Measurements from ENCODE around the gene XRCC5.
"Not testable (repeated sequence)": the region's sequence is repeated elsewhere in the genome, so short reads cannot be mapped to it uniquely, and the experiment has no call there.

Gene XRCC5

DNA sequence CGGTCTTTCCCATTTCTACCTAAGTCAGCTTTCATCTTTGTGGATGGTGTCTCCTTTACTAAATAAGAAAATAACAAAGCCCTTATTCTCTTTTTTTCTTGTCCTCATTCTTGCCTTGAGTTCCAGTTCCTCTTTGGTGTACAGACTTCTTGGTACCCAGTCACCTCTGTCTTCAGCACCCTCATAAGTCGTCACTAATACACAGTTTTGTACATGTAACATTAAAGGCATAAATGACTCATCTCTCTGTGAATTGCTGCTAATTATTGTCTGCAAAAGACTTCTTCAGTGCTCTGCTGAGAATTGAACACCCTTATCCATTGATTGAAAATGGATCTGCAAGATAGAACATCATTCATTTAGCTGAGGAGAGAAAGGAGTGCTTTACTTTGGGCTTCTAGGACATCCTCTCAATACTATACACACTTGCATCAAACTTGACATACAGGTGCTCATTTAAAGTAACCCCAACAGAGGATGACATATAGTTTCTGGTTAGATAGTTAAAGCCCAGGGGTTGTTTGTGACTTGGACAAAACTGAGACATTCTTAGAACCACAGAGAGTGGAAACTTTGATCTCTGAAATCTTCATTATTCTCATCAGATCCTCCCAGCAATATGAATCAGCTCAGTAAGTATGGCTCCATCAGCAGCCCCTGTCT lies 97.0 kb downstream of the XRCC5 start:
- DNase-seq = no peak

DNA sequence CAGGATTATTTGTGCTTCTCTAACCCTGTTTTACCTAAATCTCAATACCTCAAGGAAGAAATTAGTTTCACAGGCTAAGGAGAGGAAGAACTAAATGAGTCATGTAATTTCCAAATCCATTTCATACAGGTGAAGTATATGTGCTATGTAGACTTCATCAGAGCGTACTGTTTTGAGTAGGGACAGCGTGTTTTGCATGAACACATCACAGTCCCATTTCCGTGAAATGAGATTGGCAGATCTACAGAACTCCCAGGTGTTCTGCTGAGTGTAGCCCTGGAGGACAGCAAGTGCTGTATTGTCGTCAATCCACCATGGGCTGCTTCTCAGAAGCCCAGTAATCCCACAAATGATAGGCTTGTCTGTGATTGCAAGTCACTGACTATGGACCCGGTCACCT lies 97.7 kb downstream of the XRCC5 start:
- no peak for DNase-seq

DNA sequence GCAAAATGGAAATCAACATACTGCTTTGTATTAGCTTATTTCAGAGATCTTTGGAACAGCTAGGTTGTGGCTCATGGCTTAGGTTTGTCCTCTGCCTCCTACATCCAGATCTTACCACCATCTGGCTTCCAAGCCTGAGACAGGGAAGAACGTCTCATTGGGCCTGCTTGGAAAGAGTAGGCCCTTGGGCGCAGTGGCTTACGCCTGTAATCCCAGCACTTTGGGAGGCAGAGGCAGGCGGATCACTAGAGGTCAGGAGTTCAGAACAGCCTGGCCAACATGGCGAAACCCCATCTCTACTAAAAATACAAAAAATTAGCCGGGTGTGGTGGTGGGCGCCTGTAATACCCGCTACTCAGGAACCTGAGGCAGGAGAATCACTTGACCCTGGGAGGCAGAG lies 99.5 kb downstream of the XRCC5 start:
- DNase-seq = not testable (repeated sequence)

DNA sequence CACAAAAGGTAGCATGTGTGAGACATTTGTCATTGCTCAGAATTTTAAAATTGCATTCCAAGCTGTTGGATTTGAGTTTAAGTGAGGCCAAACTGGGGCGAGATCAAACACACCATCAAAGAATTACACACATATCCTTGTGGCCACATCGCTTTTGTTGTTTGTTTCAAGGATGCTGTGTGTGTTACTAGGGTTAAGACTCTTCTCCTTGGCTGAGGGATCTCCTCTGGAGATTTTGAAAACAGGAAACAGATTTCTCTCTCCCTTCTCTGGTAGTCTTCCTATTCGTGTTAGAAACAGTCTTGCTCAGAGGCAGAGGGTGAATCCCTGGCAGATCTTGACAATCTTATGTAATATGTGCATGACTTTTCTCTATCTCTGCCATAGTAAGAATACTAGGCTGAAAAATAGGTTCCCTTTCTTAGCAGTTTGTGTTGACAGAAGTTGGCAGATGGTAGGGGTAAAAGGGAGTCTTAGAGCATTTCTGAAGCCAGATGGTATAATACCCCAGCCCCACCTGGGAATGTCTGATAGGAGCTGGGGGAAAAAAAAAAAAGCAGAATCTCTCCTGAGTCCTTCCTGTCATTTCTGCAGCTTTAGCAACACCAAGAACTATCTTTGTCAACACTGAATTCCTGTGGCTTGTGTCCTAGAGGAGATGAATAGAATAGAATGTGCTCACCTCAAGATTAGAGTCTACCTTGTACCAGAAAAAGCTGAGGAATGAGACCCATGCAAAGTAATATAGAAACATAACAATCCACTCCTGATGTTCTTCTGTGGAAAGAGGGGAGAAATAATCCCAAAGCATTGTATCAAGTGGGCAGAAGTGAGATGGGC lies 101.8 kb downstream of the XRCC5 start:
- no peak for DNase-seq

DNA sequence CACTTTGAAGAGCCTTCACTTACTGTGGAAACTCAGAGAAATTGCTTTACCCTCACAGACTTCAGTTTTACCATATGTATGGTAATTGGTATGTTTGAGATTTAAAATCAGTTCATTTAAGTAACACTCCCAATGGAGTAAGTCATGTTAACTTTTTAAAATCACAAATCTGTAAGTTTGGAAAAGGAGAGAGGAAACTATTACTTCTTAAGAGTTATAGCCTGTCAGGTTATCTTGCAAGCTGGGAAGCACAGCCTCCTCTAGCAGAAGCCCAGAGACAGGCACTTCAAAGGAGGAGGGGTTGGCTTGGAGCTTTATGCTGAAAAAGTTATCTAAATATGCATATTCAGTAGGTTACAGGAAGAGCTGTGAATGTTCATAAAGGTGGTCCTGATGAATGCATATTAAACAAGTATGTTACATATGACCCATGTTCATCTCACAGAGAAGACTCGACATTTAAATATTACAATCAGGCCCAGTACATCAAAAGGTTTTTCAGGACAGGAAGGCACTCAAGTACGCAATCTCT lies 102.5 kb downstream of the XRCC5 start:
- DNase-seq = no peak

DNA sequence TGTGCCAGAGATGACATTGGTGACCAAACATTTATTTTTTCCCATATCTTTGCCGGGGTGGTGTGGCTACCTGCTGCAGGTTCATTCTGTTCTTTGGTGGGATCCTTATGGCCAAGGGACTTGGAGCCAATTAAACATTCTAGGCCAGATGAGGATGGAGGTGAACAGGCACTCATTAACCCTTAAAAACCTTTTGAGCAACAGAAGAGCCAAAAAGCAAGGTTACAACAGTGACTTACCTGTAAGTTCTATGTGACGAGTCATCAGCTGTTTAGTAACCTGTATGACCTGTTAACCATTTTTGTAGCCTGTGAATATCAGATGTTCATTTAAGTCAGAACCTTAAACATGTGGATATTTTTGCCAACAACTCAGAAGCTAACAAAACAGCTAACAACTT lies 105.6 kb downstream of the XRCC5 start:
- DNase-seq = no peak

DNA sequence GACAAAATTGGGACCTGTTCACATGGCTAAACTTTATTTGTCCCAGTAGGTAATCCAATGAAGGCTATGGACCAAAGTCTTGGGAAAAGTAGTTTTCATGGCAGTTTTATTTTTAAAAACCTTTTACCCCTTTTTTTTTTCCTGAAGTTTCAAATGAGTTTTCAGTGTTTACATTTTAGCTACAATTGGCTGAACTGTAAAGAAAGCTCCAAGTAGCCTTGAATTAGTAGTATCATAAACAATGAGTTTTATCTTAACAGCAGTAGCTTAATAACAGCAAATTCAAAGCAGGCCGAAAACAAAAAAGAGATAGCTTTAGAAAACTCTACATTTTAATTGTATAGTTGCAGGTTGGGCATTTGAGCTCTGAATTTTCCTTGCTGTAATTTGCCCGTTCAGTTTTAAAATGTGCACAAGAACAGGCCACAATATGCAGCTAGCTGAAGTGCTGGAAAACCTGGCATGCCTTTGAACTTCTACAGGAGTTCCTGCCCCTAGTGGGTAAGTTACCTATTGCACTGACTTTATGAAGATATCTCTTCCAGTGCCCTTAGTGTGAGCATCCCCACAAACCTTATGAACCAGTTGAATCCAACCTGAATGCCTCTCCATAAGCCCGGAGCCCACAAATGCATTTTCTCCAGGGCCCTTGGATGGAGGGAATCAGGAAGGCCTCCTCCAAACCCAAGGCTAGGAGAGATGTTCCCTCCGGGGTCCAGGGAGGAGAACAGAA lies 106.7 kb downstream of the XRCC5 start:
- DNase-seq = no peak

DNA sequence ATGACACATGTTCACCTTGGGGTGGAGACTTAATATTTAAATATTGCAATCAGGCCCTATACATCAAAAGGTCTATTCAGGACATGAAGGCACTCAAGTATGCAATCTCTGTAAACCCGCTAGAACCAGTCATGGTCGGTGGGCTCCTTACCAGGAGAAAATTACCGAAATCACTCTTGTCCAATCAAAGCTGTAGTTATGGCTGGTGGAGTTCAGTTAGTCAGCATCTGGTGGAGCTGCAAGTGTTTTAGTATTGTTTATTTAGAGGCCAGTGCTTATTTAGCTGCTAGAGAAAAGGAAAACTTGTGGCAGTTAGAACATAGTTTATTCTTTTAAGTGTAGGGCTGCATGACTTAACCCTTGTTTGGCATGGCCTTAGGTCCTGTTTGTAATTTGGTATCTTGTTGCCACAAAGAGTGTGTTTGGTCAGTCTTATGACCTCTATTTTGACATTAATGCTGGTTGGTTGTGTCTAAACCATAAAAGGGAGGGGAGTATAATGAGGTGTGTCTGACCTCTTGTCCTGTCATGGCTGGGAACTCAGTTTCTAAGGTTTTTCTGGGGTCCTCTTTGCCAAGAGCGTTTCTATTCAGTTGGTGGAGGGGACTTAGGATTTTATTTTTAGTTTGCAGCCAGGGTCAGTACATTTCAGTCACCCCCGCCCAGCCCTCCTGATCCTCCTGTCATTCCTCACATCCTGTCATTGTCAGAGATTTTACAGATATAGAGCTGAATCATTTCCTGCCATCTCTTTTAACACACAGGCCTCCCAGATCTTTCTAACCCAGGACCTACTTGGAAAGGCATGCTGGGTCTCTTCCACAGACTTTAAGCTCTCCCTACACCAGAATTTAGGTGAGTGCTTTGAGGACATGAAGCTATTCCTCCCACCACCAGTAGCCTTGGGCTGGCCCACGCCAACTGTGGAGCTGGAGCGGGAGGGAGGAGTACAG lies 108.1 kb downstream of the XRCC5 start:
- no peak for DNase-seq

DNA sequence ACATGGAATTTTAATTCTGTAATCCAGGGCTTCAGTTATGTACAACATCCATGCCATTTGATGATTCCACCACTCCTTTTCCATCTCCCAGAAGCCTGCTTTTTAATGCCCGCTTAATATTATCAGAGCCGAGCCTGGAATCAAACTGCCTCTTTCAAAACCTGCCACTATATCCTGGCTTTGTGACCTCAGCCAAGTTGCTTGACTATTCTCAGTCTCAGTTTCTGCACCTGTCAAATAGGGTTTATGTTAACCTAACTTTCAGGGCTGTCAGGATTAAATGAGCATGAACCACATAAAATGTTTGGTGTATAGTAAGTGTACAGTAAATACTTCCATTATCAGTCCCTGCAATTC lies 108.7 kb downstream of the XRCC5 start:
- DNase-seq = no peak

DNA sequence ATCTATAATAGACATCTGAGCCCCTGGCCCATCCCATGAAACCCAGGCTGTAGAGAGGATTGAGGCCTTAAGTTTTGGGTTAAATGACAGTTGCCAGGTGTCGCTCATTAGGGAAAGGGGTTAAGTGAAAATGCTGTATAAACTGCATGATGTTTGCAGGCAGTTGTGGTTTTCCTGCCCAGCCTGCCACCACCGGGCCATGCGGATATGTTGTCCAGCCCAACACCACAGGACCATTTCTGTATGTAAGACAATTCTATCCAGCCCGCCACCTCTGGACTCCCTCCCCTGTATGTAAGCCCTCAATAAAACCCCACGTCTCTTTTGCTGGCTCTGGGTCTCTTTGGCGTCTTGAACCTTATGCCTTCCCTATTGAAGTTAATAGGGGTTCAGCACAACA lies 110.7 kb downstream of the XRCC5 start:
- no peak for DNase-seq

DNA sequence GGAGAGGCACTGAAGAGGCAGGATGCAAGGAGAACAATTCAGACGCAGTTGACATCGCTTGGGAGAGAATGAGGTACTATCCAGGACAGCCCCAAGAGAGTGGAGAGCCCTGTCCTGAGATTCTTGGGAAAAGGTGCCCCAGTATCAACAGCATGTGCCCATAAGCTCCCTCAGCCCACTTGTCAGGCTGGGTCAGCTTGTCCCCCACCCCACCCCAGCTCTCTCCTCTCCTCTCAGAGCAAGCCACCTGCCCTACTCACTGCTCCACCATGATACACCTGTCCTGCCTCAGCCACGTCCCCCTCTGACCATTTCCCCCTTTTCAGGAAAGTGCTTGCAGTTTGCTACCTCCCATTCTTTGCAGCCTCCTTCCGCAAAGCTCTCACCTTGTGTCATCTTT lies 111.8 kb downstream of the XRCC5 start:
- DNase-seq = no peak

DNA sequence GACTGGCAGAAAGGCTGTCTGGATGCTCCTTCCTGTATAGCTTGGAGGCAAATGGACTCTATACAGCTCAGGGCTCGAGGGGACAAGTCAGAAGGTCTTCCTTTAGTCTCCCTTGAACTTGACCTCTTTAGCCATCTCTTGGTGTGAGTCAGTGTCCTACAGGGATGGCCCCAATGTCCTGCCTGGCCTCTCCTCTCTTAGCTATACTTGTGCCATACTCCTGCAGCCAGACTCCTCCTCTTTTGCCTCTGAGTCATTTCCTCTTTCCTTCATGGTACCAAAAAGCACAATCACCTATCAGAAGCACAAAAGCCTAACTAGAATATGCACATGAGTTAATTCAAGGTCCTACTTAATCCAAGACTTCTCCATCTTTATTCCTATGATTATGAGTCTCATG lies 112.7 kb downstream of the XRCC5 start:
- DNase-seq = no peak

DNA sequence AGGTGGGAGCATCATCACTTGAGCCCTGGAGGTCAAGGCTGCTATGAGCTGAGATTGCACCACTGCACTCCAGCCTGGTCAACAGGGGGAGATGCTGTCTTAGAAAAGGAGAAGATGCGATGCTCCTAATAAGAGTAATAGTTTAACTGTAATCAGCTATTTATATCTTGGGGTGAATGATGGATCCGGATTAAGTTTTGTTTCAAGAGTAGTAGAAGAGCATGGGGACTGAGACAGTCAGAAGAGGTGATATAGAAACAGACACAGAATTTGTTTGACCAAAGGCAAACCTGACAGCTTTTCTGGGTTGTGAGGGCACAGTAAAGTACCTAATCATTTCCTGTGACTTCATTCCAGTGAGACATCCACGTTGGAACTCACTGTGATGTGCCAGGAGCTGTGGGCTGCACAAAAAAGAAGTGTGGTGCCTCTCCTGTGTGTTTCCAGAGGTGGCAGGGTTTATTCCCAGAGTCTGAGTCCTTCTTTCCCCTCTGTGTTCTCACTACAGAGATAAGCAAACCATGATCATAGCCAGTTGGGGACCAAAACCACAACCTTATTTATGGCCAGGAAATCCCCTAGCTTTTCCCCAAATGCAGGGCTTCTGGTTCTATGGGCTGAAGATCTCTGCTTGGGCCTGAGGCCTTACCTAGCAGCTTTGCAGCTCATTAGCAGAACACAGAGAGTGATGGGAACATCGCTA lies 113.7 kb downstream of the XRCC5 start:
- no peak for DNase-seq

DNA sequence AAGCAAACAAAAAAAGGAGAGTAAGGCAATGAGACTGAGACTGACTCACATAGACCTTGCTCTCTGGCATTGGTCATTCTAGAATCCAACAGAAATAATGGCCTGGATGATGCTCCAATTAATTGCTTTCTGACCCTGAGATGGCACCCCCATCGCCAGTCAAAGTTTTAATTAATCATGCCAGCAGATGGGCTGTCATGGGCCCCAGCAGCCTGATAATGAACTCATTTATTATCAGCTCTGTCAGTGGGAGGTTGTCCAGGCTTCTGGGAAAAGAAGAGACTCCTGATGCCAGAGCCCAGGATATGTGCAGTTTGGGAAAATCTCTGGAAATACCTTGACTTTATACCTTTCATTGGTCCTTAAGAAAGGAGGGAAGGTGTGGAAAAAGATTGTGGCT lies 115.2 kb downstream of the XRCC5 start:
- no peak for DNase-seq

DNA sequence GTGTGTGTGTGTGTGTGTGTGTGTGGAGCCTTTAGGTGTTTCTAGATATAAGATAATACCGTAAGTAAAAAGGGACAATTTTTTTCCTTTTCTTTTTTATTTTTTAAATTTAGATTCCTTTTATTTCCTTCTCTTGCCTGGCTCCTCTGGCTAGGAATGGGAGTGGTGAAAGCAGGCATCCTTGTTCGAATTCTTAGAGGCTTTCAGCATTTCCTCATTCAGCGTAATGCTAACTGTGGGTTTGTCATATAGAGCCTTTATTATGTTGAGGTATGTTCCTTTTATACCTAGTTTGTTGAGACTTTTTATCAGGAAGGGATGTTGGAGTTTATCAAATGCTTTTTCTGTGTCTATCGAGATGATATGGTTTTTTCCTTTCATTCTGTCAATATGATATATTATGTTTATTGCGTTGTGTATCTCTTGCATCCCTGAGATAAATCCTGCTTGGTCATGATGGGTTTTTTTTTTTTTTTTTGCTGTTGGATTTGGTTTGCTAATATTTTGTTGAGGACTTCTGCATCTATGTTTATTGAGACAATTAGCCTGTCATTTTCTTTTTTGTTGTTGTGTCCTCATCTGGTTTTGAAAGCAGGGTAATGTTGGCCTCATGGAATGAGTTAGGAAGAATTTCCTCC lies 120.2 kb downstream of the XRCC5 start:
- no peak for DNase-seq

DNA sequence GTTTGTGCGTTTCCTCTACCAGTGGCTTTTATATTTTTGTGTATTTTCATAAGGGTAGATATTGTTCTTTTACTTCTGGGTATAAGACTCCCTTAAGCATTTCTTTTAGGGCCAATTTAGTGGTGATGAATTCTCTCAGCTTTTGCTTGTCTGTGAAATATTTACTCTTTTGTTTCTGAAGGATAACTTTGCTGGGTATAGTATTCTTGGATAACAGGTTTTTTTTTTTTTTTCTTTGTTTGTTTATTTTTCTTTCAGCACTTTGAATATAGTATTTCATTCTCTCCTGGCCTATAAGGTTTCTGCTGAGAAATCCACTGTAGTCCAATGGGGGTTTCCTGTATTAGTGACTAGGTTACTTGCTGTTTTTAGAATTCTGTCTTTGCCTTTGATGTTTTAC lies 122.7 kb downstream of the XRCC5 start:
- no peak for DNase-seq

DNA sequence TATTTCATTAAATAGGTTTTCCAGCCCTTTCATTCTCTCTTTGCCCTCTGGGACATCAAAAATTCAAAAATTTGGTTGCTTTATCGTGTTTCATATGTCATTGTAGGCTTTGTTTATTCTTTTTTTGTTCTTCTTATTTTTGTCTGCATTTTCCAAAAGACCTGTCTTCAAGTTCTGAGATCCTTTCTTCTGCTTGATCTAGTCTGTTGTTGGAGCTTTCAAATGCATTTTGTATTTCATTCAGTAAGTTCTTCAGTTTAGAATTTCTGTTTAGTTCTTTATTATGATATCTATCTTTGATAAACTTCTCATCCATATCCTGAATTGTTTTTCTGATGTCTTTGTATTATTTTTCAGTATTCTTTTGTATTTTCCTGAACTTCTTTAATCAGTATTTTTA lies 123.6 kb downstream of the XRCC5 start:
- no peak for DNase-seq

DNA sequence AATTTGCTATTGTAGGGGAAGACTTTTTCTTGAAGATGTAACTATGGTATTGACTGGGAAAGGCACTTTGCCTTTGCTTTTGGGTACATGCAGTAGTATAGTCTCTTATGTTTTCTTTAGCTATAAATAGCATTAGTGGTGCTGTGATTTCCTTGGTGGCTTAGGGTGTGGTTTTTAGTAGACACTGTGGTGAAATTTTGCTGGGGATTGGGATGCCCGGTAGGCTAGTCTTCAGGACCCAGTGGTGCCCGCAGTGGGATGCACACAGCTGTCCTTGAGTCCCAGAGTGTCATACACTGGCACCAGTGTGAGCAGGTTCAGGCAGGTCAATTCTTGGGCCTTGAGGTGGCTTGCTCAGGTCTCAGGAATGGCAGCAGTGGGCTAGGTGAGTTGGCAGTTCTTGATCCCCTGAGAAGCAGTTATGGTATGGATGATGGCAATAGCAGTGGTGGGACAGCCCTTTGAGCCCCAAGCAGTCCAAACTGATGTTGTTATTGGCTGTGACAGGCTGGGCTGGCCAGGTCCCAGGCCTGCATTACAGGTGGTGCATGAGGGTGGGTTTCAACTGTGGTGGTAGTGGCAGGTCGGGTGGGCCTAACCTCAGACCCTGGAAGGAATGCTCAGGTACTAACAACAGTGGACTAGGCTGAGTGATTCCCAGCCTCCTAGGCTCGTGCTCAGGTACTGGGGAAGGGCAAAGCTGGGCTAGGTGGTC lies 124.3 kb downstream of the XRCC5 start:
- DNase-seq = no peak

DNA sequence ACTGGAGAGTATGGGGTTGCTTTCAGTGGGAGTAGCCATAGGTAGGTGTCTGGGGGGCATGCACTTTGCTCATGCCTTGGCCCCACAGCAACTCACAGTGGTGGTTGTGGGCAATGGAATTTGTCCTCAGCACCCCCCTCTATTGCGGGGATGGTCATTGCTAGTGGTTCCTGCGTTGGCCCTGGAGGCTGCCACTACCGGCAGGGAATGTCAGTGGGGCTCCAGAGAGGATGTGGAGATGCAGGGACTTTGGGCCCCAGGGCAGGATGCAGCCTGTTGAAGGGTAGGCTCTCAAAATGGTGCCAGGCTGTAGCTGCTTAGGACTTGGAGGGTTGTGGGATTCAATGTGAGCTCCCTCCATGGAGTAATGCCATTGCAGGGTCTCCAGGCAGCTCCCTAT lies 125.0 kb downstream of the XRCC5 start:
- DNase-seq = no peak

DNA sequence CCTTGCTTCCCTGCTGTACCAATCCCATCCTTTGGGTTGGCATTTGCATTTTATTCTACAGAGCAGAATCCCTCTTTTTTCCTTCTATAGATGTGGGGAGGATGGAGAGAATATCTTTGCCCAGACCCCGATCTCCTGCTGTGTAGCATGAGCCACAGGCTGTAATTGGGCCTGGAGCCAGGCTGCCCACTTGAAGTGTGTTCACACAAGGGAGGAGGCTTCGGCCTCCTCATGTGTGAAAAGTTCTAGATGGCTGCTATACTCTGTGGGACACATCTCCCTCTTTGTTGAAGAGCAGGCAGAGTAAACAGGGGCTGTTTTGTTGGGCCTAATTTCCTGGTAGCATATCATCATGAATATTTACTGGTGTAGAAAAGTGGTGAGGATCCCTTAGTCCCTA lies 126.3 kb downstream of the XRCC5 start:
- DNase-seq = peak; percentile 14

DNA sequence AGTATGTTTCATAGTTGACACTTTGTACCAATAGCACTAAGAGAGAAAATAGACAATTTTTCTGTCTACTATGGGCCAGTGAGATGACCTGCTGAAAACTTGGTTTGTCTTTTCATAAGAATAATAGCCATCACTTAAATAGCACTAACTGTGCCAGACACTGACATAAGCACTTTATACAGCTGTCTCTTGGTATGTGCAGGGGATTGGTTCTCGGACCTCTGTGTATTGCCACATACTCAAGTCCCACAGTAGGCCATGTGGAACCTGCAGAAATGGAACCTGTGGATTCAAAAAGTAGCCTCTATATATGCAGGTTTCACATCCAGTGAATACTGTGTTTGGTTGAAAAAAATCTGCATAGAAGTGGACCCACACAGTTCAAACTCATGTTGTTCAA lies 126.7 kb downstream of the XRCC5 start:
- no peak for DNase-seq
